Thyroid gland (tissue), 4 donors: Measurements from ENCODE around the gene CRTC3.

ENCODE experiments used
- POLR2A ChIP-seq, 2 donors: fragments of 450-650 bp; IDR thresholded peaks; one replicate each; pipeline ENCODE4 v1.6.1; 2017; ENCODE audit warnings: antibody characterized with exemption in 2 of 2, mild to moderate bottlenecking in 2 of 2, moderate library complexity in 1 of 2
- TF ChIP-seq, protein P1 (sequence below), 6 experiments: fragments of 200-600 bp in 3 of 6; fragments of 450-650 bp in 3 of 6; sonication (generic) in 3 of 6; IDR thresholded peaks; one replicate each; pipeline ENCODE4 v1.5.1; 2016 to 2019; ENCODE audit warnings: antibody characterized with exemption in 6 of 6, mild to moderate bottlenecking in 2 of 6, inconsistent platforms in 1 of 6, moderate library complexity in 1 of 6

DNA sequence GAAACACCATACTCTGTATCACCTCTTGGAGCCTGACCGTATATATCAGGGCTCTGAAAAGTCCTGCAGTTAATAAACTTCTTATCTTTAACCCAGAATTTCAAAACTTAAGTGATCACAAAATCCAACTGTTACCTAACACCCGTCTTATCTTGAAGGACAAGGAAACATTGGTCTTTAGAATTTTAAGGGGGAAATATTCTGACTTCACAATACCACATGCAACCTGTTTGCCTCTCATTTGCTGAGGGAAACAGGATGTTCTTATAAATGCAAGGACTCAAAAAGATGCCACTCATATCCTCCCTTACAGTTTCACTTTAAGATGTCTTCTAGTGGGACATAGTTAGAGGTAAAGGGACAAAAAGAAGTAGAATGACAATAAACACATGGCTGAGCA is 67.9 kb downstream of the CRTC3 start:
- TF ChIP-seq, protein P1, sequence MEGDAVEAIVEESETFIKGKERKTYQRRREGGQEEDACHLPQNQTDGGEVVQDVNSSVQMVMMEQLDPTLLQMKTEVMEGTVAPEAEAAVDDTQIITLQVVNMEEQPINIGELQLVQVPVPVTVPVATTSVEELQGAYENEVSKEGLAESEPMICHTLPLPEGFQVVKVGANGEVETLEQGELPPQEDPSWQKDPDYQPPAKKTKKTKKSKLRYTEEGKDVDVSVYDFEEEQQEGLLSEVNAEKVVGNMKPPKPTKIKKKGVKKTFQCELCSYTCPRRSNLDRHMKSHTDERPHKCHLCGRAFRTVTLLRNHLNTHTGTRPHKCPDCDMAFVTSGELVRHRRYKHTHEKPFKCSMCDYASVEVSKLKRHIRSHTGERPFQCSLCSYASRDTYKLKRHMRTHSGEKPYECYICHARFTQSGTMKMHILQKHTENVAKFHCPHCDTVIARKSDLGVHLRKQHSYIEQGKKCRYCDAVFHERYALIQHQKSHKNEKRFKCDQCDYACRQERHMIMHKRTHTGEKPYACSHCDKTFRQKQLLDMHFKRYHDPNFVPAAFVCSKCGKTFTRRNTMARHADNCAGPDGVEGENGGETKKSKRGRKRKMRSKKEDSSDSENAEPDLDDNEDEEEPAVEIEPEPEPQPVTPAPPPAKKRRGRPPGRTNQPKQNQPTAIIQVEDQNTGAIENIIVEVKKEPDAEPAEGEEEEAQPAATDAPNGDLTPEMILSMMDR (IDR thresholded peaks at IDR 0.05): no peak
- TF ChIP-seq POLR2A (IDR thresholded peaks at IDR 0.05): no peak
